ENCODE measurements around the gene KIF26A.

- TF ChIP-seq CTCF (IDR thresholded peaks at IDR 0.05) (no peak), EP300 (IDR thresholded peaks at IDR 0.05) (no peak)
These were observed 72.8 kb downstream of the KIF26A start for GRCh38 chr14:104211215-104211614.

Measured in stomach (tissue), 4 donors.